T-helper 1 cell treated with Interleukin-12 subunit alpha and Interleukin-12 subunit beta and Interleukin-4 antibody, amounts not matched to agents 30 μg/mL and 1 μg/mL, for 36 hours (primary cell): Measurements from ENCODE around the gene CDSN.

ENCODE experiments used
- H3K27ac Mint-ChIP-seq: one replicate; pipeline ENCODE4 v1.8.0; 2021; ENCODE audit warnings: mild to moderate bottlenecking, mixed read lengths
- H3K27me3 Mint-ChIP-seq: one replicate; pipeline ENCODE4 v1.8.0; 2021; ENCODE audit warnings: low read depth, mixed read lengths
- H3K36me3 Mint-ChIP-seq: one replicate; pipeline ENCODE4 v1.8.0; 2021; ENCODE audit warnings: low read depth, mixed read lengths
- H3K4me1 Mint-ChIP-seq: one replicate; pipeline ENCODE4 v1.8.0; 2021; ENCODE audit warnings: low read depth, mixed read lengths
- H3K4me3 Mint-ChIP-seq: one replicate; pipeline ENCODE4 v1.8.0; 2021; ENCODE audit warnings: mild to moderate bottlenecking, moderate library complexity, mixed read lengths
- H3K9me3 Mint-ChIP-seq: one replicate; pipeline ENCODE4 v1.8.0; 2021; ENCODE audit warnings: mixed read lengths

The CDSN gene

DNA sequence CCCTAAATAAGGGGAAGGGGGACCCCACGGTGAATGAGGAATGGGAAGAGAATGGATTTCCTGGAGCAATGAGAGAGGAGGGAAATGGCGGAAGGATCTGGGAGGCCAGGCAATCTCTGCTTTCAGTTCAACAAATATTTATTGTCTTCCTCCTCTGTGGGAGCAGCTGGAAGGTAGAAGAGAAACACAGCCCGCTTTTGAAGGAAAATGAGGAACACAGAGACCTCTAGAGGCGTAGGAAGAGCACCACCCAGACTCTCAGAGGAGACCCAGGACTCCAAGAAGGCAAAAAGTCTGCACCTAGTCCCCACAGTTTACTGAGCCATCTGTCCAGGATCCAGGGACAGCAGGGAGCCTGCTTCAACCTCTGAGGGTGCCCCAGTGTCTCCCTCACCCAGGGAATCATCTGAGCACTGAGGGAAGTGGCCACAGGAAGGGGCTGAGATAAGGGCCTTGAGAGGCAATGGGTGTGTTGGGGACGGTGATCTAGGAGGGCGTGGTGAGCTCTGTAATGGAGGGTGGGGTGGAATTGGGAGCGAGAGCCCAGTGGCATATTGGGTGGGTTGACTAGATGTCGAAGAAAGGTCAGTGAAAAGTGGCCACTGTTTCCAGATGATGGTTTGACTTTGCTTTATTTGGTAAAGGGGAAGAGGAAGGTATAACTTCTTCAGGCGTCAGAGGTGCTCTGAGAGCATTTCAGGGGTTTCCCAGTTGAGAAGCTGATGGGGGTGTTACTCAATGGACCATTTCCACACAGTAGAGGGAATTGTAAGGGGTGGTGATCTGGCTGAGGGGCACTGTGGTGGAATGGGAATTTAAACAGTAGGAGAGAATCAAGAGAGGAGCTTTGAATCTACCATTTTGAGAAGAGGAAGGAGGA, 5.0 kb downstream of the CDSN start:
- Mint-ChIP-seq H3K4me3 (no peak overlapping the region), H3K27ac (no peak overlapping the region), H3K36me3 (no peaks in the 10 kb centered on the region), H3K9me3 (no peaks in the 10 kb centered on the region), H3K27me3 (peaks cover 29% of the 10 kb centered on the region), H3K4me1 (no peaks in the 10 kb centered on the region)

DNA sequence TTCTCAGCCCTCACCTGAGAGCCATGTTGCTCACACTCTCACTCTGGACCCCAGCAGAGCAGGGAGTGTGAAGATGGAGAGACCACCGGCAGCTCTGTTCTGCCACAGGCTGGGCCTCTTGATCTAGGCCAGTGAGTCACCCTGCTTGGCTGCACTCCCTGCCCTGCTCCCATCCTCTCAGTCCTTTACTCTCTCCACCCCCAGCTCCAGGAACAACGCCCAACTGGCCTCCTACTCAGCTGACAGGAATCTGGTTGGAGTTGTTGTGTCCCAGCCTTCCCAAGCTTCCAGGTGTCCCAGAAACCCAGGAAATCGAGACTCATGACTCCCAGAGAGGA, 5.7 kb downstream of the CDSN start, which contains the start of gene PSORS1C1:
Gene PSORS1C1, plus strand, starts transcription at position 260 of the 338 bp plus-strand sequence. CDS start 14,833 bp downstream, outside the sequence.
- Mint-ChIP-seq H3K4me3 (no peak within 1 kb of the TSS), H3K27ac (no peak within 1 kb of the TSS), H3K36me3 (no peaks in the 10 kb centered on the region), H3K4me1 (no peaks in the 10 kb centered on the region), H3K9me3 (no peaks in the 10 kb centered on the region), H3K27me3 (peaks cover 36% of the 10 kb centered on the region)

DNA sequence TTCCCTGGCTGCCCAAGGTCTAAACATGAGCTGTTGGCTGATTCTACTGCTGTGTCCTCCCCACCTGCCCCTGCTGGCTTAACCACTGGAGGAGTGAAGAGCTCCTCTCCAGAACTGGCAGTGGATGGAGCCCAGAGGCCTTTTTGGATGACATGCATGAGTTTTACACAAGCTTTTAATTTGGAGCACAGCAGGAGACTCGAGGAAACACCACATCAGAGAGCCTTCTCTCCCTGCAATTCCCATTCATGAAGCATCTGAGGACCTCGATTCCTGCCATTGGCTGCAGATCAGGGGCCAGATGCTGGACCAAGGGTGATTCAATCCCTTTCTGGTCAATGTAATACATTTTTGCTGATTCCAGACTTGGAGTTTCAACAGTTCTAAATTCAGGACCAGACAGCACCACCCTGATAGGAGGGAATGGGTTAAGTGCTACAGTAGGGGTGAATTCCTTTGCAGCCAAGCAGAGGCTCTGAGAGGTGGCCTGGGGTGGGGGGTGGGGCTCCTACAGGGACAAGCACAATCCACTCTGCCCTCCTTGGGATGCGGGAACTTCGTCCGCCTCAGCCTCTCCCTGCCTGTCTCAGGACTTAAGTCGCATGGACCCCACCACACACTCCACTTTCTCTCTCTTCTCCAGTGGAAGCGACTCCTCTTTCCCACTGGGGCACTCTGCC, 6.2 kb downstream of the CDSN start:
- peaks cover 34% of the 10 kb centered on the region for H3K27me3 Mint-ChIP-seq
- H3K9me3 Mint-ChIP-seq, result no peaks in the 10 kb centered on the region
- no peaks in the 10 kb centered on the region for H3K36me3 Mint-ChIP-seq
- no peak overlapping the region for H3K4me3 Mint-ChIP-seq
- no peak overlapping the region for H3K27ac Mint-ChIP-seq
- H3K4me1 Mint-ChIP-seq, result no peaks in the 10 kb centered on the region

DNA sequence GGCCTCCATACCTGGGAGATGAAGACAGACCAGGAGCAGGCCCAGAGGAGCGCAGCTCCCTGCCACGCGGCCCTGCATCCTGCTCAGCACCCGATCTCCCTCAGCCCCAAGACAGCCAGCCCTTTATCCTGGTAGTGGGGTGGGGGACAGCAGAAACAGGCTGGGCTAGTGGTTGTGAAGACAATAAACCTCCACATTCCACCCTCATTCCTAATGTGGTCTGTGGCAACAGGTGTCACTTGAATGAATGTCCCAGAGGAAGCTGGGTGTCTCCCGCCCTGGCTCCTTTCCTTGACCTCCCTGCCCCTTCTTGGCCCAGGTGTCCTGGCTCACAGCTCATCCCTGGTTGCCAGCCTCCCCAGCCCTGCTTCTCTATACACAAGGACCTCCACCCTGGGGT, 7.8 kb downstream of the CDSN start, which contains the start of gene C6orf15:
Gene C6orf15, minus strand, starts transcription at position 98 of the 400 bp plus-strand sequence. Its CDS starts 20 bp downstream, at position 78.
- Mint-ChIP-seq H3K4me1 (no peaks in the 10 kb centered on the region), H3K27ac (no peak within 1 kb of the TSS), H3K9me3 (no peaks in the 10 kb centered on the region), H3K27me3 (peaks cover 29% of the 10 kb centered on the region), H3K36me3 (no peaks in the 10 kb centered on the region), H3K4me3 (no peak within 1 kb of the TSS)

DNA sequence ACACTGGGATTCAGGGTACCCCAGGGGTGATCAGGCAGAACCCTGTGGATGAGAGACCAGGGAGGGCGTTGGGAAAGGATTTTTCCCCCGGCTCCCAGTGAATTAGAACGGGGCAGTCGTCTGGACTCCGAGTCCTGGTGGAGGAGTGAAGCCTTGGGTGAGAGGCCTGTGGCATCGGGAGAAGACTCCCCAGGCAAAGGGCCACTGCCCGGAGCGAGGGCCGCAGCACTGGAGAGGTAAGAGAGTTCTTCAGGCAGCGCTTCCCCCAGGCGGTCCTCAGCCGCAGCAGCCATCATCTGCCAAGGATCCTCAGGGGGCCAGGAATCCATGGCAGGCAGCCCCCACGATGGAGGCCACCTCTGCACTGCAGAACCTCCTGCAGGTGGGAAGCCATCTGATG, 8.5 kb downstream of the CDSN start:
- peaks cover 29% of the 10 kb centered on the region for H3K27me3 Mint-ChIP-seq

DNA sequence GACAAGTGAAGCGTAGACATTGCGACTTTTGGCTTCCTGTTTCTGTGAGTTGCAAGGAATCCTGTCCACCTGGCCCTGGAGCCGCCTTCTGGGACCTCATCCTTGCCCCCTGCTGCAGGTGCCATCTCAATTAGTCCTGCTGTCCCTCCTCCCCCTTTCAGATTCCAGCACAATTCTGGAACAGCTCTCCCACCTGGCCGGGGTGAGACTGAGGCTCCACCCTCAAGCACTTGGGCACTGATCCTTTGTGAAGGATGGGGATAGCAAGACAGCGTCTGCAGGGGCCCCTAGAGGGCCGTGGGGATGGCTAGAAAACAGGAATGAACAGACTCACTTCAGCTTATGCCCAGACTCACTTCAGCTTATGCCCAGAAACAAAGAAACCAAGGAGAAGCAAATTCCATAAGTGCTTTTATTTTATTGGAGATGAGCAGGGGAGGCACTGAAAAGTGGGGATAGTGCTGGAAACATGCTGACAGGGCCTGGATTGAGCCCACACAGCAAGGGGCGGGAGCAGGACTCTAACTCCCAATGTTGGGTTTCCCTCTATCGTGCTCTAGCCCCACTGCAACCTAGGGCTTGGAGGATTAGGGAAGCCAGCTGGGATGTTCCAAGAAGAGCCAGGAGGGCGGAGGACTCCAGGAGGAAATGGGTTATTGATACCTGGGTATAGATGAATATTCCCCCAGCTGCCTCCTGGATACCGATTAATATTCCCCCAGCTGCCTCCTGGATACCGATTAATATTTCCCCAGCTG, 9.2 kb downstream of the CDSN start:
- Mint-ChIP-seq H3K27me3 (peaks cover 29% of the 10 kb centered on the region), H3K4me3 (no peak overlapping the region)

More for the DNA sequence above, 8.5 kb downstream of the CDSN start:
- no peaks in the 10 kb centered on the region for H3K4me1 Mint-ChIP-seq
- H3K27ac Mint-ChIP-seq, result no peak overlapping the region
- H3K36me3 Mint-ChIP-seq, result no peaks in the 10 kb centered on the region
- no peaks in the 10 kb centered on the region for H3K9me3 Mint-ChIP-seq
- H3K4me3 Mint-ChIP-seq, result no peak overlapping the region

DNA sequence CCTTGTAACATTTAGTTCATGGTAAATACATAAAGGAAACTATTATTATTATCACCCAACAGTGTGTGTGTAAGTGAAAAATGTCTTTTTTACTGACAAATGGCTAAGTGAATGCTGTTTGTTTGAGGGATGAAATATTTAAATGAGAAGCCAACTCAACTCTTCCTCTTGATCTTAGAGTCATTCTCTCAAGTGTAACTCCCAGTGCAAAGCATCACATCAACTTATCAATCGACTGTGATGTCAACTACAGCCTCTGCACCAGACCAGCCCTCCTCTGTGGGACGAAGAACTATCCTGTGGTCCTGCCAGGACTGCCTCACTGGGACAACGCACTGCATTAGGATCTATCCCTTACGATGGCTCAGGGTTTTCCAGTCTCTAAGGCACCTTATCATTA, 13.2 kb downstream of the CDSN start:
- Mint-ChIP-seq H3K27me3 (peaks cover 14% of the 10 kb centered on the region), H3K27ac (no peak overlapping the region), H3K4me3 (no peak overlapping the region), H3K9me3 (no peaks in the 10 kb centered on the region), H3K4me1 (no peaks in the 10 kb centered on the region), H3K36me3 (no peaks in the 10 kb centered on the region)

More for the DNA sequence above, 9.2 kb downstream of the CDSN start:
- Mint-ChIP-seq H3K9me3 (no peaks in the 10 kb centered on the region), H3K27ac (no peak overlapping the region), H3K4me1 (no peaks in the 10 kb centered on the region), H3K36me3 (no peaks in the 10 kb centered on the region)

DNA sequence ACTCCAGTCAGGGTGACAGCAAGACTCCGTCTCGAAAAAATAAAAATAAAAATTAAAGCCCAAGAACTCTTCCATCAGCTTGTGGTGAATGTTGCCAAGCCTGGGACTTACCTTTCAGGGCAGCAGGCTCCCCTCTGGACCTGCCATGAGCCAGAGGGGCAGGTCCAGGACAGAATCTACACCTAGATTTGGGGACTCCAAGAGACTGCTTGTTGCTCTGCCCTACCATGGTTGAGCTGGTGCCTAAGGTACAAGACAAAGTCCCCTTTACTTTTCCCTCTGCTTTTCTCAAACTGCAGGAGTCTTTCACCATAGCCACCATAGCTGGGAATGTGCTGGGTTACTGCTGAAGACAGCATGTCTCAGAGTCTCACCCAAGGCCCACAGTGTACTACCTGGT, 17.1 kb downstream of the CDSN start:
- no peaks in the 10 kb centered on the region for H3K36me3 Mint-ChIP-seq
- no peaks in the 10 kb centered on the region for H3K9me3 Mint-ChIP-seq
- H3K4me1 Mint-ChIP-seq, result no peaks in the 10 kb centered on the region
- H3K27me3 Mint-ChIP-seq, result peaks cover 10% of the 10 kb centered on the region
- H3K27ac Mint-ChIP-seq, result no peak overlapping the region
- no peak overlapping the region for H3K4me3 Mint-ChIP-seq

DNA sequence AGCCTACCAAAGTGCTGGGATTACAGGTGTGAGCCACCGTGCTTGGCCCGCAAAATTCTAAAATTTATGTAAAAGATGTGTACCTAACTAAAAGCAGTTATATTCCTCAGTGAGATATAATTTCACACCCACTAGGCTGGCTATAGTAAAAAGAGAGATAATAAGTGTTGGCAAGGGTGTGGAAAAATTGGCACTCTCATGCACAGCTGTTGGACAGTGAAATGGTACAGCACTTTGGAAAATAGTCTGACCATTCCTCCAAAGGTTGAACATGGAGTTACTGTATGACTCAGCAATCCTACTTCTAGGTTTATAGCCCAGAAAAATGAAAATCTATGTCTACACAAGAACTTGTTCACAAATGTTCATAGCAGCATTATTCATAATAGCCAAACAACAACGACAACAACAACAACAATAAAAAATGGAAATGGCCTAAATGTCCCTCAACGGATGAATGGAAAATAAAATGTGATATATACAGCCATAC, 21.8 kb downstream of the CDSN start:
- Mint-ChIP-seq H3K9me3 (no peaks in the 10 kb centered on the region), H3K4me1 (peaks cover 13% of the 10 kb centered on the region), H3K4me3 (no peak overlapping the region), H3K27me3 (peaks cover 10% of the 10 kb centered on the region), H3K27ac (no peak overlapping the region), H3K36me3 (no peaks in the 10 kb centered on the region)

DNA sequence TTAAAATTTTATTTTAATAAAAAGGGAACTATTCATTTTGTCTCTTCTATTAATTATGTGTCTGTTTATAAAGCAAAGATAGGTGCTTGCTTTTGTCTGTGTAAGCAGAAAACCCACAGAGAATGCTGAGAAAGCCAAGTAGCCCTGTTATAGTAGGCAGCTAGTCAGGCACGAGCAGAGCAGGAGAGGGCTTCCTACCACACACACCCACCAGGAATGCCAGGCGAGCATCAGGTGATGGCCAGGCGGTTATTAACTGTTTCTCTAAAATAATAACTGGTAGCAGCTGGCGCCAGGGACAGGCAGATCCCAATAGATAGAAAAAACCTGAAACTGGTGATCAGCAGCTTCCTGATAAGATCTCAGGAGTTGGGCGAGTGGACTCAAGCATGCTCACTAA, 23.6 kb downstream of the CDSN start:
- Mint-ChIP-seq H3K27ac (no peak overlapping the region), H3K4me1 (peaks cover 13% of the 10 kb centered on the region), H3K9me3 (no peaks in the 10 kb centered on the region), H3K4me3 (no peak overlapping the region), H3K27me3 (peaks cover 6% of the 10 kb centered on the region), H3K36me3 (no peaks in the 10 kb centered on the region)

DNA sequence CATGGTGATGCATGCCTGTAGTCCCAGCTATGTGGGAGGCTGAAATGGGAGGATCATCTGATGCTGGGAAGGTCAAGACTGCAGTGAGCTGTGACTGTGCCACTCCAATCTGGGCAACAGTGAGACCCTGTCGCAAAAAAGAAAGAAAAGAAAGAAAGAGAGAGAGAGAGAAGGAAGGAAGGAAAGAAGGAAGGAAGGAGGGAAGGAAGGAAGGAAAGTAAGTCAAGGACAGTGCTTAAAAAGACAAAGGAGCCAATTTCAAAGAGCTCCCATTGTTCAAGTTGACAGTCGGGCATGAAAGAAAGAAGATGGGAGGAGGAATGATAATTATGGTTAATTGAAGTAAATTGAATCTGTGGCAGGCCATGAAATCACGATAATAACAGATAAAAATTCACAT, 24.0 kb downstream of the CDSN start:
- no peak overlapping the region for H3K27ac Mint-ChIP-seq
- H3K4me3 Mint-ChIP-seq, result no peak overlapping the region
- no peaks in the 10 kb centered on the region for H3K9me3 Mint-ChIP-seq
- H3K27me3 Mint-ChIP-seq, result peaks cover 6% of the 10 kb centered on the region
- H3K36me3 Mint-ChIP-seq, result no peaks in the 10 kb centered on the region
- peaks cover 13% of the 10 kb centered on the region for H3K4me1 Mint-ChIP-seq

DNA sequence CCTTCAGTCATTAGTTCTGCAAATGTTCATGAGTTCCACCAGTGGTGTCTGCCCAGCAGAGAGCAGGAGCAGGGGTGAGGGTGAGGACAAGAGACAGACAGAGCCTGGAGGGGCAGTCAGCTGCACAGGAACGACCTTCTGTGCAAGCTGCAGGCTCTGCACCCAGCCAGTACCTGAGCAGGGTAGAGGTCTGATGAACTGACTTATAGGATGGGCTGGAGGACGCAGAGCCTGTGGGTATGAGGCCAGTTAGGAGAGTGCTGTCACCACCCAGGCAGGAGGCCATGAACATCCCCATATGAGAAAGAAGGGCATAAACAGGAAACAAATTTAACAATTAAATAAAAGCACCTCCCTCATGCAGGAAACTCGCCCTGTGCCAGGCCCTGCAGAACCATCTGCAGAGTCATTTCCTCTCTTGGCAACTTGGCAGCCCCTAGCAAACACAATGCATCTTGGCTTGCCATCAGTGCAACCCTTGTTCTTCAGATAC, 25.8 kb downstream of the CDSN start:
- Mint-ChIP-seq H3K27ac (peak overlapping the region; percentile 67), H3K4me1 (peaks cover 13% of the 10 kb centered on the region), H3K36me3 (no peaks in the 10 kb centered on the region), H3K27me3 (no peaks in the 10 kb centered on the region), H3K4me3 (no peak overlapping the region), H3K9me3 (no peaks in the 10 kb centered on the region)

DNA sequence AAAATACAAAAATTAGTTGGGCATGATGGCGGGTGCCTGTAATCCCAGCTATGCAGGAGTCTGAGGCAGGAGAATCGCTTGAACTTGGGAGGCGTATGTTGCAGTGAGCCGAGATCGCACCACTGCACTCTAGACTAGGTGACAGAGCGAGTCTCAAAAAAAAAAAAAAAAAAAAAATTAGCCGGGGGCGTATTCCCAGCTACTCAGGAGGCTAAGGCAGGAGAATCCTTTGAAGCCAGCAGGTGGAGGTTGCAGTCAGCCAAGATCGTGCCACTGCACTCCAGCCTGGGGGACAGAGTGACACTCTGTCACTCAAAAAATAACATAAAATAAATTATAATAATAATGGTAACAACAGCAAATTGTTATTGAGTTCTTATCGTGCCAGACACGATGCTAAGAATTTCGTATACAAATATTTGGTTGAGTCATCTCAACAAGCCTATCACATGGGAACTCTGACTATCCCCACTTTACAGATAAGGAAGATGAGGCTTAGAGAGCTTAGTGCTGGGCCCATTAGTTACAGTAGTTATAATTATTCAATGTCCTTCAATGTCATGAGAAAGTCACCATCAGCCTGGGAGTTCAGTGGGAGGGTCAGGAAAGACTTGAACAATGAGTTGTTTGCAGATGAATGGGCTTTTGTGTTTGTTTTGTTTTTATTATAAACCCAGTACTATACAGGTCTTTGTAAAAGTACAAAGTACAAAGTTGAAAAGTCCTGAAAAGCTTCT, 27.3 kb downstream of the CDSN start:
- Mint-ChIP-seq H3K4me1 (peaks cover 13% of the 10 kb centered on the region), H3K9me3 (no peaks in the 10 kb centered on the region), H3K27me3 (no peaks in the 10 kb centered on the region), H3K36me3 (no peaks in the 10 kb centered on the region), H3K27ac (no peak overlapping the region), H3K4me3 (no peak overlapping the region)

DNA sequence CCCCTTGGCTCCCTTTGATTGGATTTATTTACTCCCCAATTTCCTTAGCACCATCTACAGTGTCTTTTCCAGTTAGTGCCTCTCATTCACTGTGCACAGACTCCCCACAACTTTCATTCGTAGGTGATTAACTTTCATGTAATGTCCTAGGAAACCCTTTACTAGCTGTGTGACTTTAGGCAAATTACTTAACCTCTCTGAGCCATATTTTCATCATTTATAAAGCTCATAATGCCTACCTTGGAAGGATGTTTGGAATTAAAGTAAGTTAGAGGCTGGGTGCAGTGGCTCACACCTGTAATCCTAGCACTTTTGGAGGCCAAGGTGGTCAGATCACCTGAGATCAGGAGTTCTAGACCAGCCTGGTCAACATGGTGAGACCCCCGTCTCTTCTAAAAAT, 28.0 kb downstream of the CDSN start:
- Mint-ChIP-seq H3K9me3 (no peaks in the 10 kb centered on the region), H3K36me3 (no peaks in the 10 kb centered on the region), H3K27ac (no peak overlapping the region), H3K4me1 (peaks cover 17% of the 10 kb centered on the region), H3K4me3 (no peak overlapping the region), H3K27me3 (peaks cover 5% of the 10 kb centered on the region)
